HepG2 (cell line): ENCODE measurements around the gene MIA3. TPM values are rescaled to one million over a fixed set of nuclear protein-coding genes. Genes with fewer than 3 reads are reported as not detected.

ENCODE experiments used
- GTF2F1 ChIP-seq: fragments of 150-350 bp; IDR thresholded peaks from 2 replicates; pipeline ENCODE4 v1.6.1; 2014; ENCODE audit warnings: low read length
- LBX2 ChIP-seq: sonication (generic); formaldehyde crosslinking; IDR thresholded peaks from 2 replicates; pipeline ENCODE4 v1.5.0; 2020; ENCODE audit warnings: missing genetic modification reagents, mild to moderate bottlenecking, borderline replicate concordance
- NR2F6 ChIP-seq, 2 experiments: IDR thresholded peaks; 2 replicates each; pipeline ENCODE4 v1.6.1; 2016; ENCODE audit warnings: antibody characterized with exemption in 1 of 2, mild to moderate bottlenecking in 1 of 2
- PHF20 ChIP-seq: sonication (generic); formaldehyde crosslinking; IDR thresholded peaks from 2 replicates; pipeline ENCODE4 v1.5.0; 2020; ENCODE audit warnings: mild to moderate bottlenecking, missing genetic modification reagents
- PTBP1 ChIP-seq: fragments of 200-400 bp; formaldehyde crosslinking; IDR thresholded peaks from 2 replicates; pipeline ENCODE4 v1.6.1; 2018; ENCODE audit warnings: low read length, low read depth; ENCODE audit not compliant: poor library complexity, severe bottlenecking
- SRSF9 ChIP-seq: fragments of 200-400 bp; formaldehyde crosslinking; IDR thresholded peaks from 2 replicates; pipeline ENCODE4 v1.6.1; 2018; ENCODE audit warnings: borderline replicate concordance, mild to moderate bottlenecking, low read depth, low read length; ENCODE audit not compliant: insufficient read depth, poor library complexity, severe bottlenecking
- TRAFD1 ChIP-seq: sonication (generic); formaldehyde crosslinking; IDR thresholded peaks from 2 replicates; pipeline ENCODE4 v1.5.1; 2020; ENCODE audit warnings: missing genetic modification reagents, mild to moderate bottlenecking, borderline replicate concordance
- ZBTB40 ChIP-seq, 2 experiments: fragments of 450-650 bp in 1 of 2; sonication (generic) in 1 of 2; formaldehyde crosslinking in 1 of 2; IDR thresholded peaks; 2 replicates each; pipeline versions ENCODE4 v1.6.1 to v1.8.0; 2016 to 2022; ENCODE audit warnings: antibody characterized with exemption in 1 of 2, mild to moderate bottlenecking in 1 of 2, missing genetic modification reagents in 1 of 2
- ZFP62 ChIP-seq: sonication (generic); formaldehyde crosslinking; IDR thresholded peaks from 2 replicates; pipeline ENCODE4 v1.4.0; 2020; ENCODE audit warnings: missing genetic modification reagents
- ZNF138 ChIP-seq: sonication (generic); formaldehyde crosslinking; IDR thresholded peaks from 2 replicates; pipeline ENCODE4 v1.5.0; 2020; ENCODE audit warnings: mild to moderate bottlenecking, low read depth, missing genetic modification reagents
- ZNF326 ChIP-seq: sonication (generic); formaldehyde crosslinking; IDR thresholded peaks from 2 replicates; pipeline ENCODE4 v1.4.0; 2020; ENCODE audit warnings: missing genetic modification reagents, borderline replicate concordance
- ZNF567 ChIP-seq: sonication (generic); formaldehyde crosslinking; IDR thresholded peaks from 2 replicates; pipeline ENCODE4 v1.8.1; 2023; ENCODE audit warnings: mild to moderate bottlenecking, missing genetic modification reagents, borderline replicate concordance
- ZNF7 ChIP-seq: IDR thresholded peaks from 2 replicates; pipeline ENCODE4 v1.6.1; 2016; ENCODE audit warnings: missing biosample characterization, missing genetic modification reagents
- ZNF777 ChIP-seq: sonication (generic); formaldehyde crosslinking; IDR thresholded peaks from 2 replicates; pipeline ENCODE4 v1.4.0; 2020; ENCODE audit warnings: missing genetic modification reagents
- ZNF891 ChIP-seq: sonication (generic); formaldehyde crosslinking; IDR thresholded peaks from 2 replicates; pipeline ENCODE4 v1.5.0; 2020; ENCODE audit warnings: mild to moderate bottlenecking, missing genetic modification reagents
- ZSCAN12 ChIP-seq: sonication (generic); formaldehyde crosslinking; IDR thresholded peaks from 2 replicates; pipeline ENCODE4 v1.9.0; 2021; ENCODE audit warnings: mild to moderate bottlenecking, missing genetic modification reagents
- polyA plus RNA-seq, 8 experiments: library from polyadenylated mRNA; depleted of rRNA in 3 of 8; stranded (reverse) in 7 of 8; unstranded in 1 of 8; fragments of >200 nt; fragmentation: Illumina TruSeq in 4 of 8; extraction: Trizol in 4 of 8; gene quantifications; 2 replicates each; pipeline versions ENCODE4 v1.2.1 to v1.2.3, GENCODE V29; 2011 to 2016; ENCODE audit warnings: low read depth in 4 of 8, missing spikeins in 1 of 8, mixed read lengths in 1 of 8; ENCODE audit not compliant: insufficient read depth in 1 of 8
- total RNA-seq, 5 experiments: library from RNA; depleted of rRNA; stranded (reverse); fragments of >200 nt; fragmentation: Illumina TruSeq; extraction: Trizol; gene quantifications; 2 replicates each; pipeline ENCODE4 v1.2.3, GENCODE V29; 2016; ENCODE audit warnings: low read depth in 1 of 5

Gene MIA3
- total and polyA plus RNA-seq, 2 of the 13 experiments (the other 11 are each of a cell fraction or from before 2014, with no cell fraction given): 45.6 to 48.7 TPM

- TF ChIP-seq ZBTB40 (IDR thresholded peaks at IDR 0.05) (peak; percentile 58), ZBTB40 (CRISPR knock-in tag; IDR thresholded peaks at IDR 0.05) (no peak), ZSCAN12 (CRISPR knock-in tag) (no peak), PHF20 (CRISPR knock-in tag) (peak; percentile 93), ZFP62 (CRISPR knock-in tag) (no peak), NR2F6 (IDR thresholded peaks at IDR 0.05) (0 out of 2 replicates have a peak, but pooled peaks have one; percentile 28), NR2F6 (CRISPR knock-in tag; IDR thresholded peaks at IDR 0.05) (peak; percentile 64; the same call in 1 of the 2 replicates), TRAFD1 (no peak), PTBP1 (no peak), GTF2F1 (no peak), ZNF7 (CRISPR knock-in tag) (peak; percentile 79), LBX2 (CRISPR knock-in tag) (no peak), ZNF138 (CRISPR knock-in tag) (no peak), ZNF326 (CRISPR knock-in tag) (no peak), SRSF9 (no peak), ZNF891 (CRISPR knock-in tag) (no peak), ZNF777 (CRISPR knock-in tag) (no peak), ZNF567 (CRISPR knock-in tag) (no peak)
These were observed 28.2 kb upstream of the MIA3 start, which contains the start of gene TAF1A (continued) for GRCh38 chr1:222589462-222590302.
